NCI-H1105 (cell line): ENCODE data around the gene STOML2.
A peak's percentile ranks its signal among the peaks of the same experiment; 100 is the strongest.
"Not testable (repeated sequence)": the region's sequence is repeated elsewhere in the genome, so short reads cannot be mapped to it uniquely, and the experiment has no call there.

Experiments
- DNase-seq: peaks from one replicate; lab custom pipeline; 2025; lab: John Stamatoyannopoulos, UW

The STOML2 gene, protein sequence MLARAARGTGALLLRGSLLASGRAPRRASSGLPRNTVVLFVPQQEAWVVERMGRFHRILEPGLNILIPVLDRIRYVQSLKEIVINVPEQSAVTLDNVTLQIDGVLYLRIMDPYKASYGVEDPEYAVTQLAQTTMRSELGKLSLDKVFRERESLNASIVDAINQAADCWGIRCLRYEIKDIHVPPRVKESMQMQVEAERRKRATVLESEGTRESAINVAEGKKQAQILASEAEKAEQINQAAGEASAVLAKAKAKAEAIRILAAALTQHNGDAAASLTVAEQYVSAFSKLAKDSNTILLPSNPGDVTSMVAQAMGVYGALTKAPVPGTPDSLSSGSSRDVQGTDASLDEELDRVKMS

DNA sequence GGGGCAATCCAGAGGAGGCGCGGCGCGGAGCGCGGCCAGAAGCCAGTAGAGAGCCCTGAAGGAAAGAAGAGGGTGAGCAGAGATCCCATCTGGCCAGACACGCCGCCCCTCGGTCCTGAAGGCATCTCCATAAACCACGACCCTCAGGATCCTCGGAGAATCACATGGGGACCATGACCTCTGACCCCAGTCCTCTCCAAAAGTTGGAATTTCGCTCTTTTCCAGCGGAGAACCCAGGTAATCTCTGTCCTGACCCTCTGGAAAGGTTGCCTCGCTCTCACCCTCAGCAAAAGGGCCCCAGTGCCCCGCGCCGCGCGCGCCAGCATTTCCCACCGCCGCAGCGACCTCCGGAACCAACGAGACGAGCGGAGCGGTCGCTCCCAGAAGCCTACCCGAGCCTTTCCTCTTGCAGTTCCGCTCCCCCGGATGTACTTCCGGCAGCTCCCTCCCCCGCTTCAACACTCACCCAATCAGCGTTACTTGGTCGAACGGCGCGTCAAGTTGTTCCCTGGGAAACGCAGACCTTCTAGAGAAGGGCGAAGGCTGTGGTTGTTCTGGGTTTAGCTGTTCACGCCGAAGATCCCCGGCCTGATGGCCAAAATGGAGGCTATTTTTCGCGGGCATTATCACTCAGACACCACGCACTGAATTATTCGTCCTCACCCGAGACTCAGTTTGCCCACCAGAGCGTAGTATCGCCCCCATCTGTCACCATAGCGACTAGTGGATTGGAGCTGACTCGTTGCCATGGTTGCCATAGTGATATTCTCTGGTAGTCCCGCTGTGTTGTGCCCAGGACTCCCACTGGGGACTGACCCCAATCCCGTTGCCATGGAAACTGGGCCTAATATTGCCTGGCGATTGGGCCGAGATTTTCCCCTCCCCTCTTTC is at the start of gene STOML2:
TSS of gene STOML2 (minus strand) at position 363 of the 891 bp plus-strand sequence. CDS start at position 326, 37 bp downstream.
- DNase-seq: peak; percentile 93

DNA sequence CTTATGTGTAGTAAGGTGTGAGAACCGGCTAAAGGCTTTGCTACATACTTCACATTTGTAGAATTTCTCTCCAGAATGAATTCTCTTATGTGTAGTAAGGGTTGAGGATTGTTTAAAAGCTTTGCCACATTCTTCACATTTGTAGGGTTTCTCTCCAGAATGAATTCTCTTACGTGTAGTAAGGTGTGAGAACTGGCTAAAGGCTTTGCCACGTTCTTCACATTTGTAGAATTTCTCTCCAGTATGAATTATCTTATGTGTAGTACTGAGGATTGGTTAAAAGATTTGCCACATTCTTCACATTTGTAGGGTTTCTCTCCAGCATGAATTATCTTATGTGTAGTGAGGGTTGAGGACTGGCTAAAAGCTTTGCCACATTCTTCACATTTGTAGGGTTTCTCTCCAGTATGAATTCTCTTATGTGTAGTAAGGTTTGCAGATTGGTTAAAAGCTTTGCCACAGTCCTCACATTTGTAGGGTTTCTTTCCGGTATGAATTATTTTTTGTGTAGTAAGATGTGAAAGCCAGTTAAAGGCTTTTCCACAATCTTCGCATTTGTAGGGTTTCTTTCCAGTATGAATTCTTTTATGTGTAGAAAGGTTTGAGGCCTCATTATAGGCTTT is 45.1 kb upstream of the STOML2 start:
- not testable (repeated sequence) for DNase-seq

DNA sequence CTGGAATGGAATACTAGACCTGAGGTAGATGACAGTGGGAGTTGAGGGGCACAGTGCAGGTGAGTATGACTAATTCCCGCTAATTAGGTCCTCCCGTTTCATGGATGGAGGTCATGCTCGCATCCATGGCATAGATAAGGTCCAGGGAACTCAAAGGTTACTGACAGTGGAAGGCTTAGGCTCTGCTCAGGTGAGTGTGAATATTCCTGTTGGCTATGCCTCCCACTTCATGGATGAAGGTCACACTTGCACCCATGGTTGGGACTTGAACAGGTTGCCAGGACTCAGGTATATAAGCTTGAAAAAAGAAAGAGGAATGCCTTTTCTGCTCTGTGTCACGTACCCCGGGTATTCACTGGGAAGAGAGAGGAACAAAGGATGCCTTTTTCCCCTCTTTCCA is 39.1 kb upstream of the STOML2 start:
- DNase-seq: no peak

DNA sequence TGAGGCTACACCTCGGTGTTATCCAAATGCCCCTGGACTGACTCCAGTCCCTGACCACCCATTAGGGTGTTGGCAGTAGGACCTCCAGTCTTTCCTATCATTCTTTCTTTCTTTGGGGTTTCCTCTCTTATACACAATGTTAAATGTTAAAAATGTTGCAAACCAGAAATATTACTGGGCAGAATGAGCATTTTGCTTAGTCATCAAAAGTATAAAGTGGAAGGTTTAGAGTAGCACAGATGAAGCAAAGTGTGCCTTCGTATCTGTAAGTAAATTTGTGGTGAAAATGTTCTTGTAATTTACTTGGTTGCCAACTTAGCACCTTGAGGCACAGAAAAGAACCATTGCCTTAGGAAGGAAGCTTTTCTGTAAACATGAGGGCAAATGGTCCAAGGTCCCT is 37.2 kb upstream of the STOML2 start:
- no peak for DNase-seq

DNA sequence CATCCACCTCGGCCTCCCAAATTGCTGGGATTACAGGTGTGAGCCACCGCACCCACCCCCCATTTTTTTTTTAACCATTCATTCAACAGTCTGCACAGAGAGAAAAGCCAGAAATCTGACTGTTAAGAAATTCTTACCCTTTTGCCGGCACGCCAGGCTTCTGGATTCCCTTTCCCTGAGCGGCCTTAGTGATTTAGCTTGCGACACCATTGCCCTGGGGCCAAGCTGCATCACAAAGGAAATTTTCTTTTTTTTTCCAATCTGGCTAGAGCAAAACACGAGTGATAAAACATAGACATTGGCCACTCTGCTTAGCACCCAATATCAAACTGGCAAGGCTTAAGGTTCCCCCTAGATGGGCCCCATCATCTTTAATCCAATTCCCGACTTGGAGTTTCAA is 33.9 kb upstream of the STOML2 start:
- DNase-seq: no peak

DNA sequence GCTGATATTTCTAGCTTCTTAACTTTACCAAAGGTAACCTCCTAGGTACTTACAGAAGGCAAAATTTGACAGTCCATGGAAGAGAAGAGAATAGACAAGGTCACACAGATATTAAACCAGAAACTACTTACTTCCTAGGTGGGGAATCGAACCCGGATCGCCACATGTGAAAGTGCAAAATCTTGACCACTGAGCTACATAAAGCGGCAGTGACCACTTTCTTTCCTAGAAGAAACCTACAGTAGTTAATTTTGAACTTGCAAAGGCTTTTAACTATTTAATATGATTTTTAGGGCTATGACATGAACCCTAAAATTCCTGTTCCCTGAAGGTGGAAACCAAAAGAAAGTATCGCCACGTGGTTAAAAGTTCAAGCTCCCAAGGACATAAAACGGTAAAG is 33.1 kb upstream of the STOML2 start:
- DNase-seq: no peak

DNA sequence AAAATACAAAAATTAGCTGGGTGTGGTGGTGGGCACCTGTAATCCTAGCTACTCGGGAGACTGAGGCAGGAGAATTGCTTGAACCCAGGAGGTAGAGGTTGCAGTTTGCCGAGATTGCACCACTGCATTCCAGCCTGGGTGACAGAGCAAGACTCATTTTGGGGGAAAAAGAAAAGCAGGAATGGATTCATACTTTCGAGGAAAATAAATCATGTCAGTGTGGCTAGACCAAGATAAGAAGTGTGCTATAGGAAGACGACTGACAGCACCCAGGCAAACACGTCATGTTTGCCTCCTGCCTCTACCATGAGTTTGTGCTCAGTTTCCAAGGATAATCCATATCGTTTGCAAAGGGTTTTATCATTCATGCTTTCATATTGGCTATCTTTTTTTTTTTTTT is 32.0 kb upstream of the STOML2 start:
- DNase-seq: no peak

DNA sequence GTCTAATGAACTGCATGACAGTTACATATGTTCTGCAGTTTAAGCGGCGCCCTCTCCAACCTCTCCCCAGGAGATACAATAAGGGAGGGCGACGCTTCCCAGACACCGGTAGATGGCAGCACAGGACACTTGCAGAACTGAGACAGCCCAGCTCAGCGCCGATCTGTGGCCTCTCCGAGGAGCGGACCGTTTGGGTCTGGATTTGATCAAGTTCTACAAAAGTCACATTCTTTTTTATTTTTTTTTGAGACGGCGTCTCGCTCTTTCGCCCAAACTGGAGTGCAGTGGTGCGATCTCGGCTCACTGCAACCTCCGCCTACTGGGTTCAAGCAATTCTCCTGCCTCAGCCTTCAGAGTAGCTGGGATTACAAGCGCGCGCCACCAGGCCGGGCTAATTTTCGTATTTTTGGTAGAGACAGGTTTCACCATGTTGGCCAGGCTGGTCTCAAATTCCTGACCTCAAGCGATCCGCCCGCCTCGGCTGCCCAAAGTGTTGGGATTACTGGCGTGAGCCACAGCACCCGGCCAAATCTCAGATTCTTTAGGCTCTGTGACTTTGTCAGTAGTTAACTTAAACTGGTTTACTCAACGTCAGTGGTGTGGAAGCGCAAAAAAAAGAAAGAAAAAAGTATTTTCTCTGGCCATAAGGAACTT is 14.1 kb upstream of the STOML2 start:
- DNase-seq: peak; percentile 74

DNA sequence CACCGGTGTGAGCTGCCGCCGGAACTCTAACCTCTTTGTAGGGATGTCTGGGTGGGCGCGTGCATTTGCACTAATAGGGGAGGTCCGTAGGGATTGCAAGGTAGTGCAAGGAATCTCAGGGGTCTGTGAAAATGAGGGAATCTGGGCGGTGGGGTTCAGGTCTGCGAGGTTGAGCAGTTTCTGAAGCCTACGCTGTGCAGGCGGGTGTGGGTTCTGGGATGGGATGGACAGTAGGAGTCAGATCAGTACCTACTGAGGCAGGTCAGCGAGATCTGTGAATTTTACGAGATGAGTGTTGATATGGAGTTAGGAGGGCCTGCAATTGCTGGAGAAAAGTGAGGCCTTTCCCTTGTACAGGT is 13.6 kb upstream of the STOML2 start:
- DNase-seq: no peak

DNA sequence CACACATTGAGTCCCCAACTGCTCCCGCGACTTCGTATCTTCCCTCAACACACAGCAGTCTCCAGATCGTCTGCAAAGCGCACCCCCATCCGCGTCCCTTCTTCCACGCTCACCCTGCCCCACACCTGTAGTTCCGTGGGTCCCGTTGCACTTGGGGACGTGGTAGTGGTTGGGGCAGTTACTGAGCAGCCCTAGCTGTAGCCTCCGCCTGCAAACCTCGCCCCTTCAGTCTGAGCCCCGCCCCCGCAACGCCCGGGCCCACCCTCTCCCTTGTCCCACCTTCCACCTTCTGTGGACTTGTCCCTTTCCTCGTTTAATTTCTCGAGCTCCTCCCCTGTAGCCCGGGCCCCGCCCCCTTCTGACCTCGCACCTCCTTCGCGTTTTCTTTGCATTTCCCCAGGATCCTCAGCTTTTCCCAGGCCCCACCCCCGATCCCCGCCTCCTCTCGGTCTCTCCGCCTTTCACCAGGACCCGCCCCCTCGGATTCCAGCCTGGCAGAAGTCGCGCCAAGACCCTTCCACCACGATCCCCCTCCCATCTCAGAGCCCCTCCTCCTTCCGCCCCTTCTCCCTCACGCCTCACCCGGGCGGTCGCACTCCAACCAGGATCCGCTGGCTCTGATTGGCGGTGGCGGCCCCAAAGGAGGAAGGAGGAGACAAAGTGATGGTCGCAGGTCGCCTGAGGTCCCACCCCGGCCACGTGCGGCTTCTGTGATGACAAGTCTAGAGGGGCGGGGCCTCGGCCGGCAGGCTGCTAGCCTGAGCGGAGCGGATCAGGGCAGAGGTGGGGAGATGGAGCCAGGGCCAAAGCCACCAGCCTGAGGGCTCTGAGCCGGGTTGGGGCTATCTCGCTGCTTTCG is 13.0 kb upstream of the STOML2 start, which contains the start of gene ATOSB:
TSS of gene ATOSB (minus strand) at position 183 of the 859 bp plus-strand sequence. CDS start 7,588 bp downstream, outside the sequence.
- DNase-seq: peak; percentile 95

DNA sequence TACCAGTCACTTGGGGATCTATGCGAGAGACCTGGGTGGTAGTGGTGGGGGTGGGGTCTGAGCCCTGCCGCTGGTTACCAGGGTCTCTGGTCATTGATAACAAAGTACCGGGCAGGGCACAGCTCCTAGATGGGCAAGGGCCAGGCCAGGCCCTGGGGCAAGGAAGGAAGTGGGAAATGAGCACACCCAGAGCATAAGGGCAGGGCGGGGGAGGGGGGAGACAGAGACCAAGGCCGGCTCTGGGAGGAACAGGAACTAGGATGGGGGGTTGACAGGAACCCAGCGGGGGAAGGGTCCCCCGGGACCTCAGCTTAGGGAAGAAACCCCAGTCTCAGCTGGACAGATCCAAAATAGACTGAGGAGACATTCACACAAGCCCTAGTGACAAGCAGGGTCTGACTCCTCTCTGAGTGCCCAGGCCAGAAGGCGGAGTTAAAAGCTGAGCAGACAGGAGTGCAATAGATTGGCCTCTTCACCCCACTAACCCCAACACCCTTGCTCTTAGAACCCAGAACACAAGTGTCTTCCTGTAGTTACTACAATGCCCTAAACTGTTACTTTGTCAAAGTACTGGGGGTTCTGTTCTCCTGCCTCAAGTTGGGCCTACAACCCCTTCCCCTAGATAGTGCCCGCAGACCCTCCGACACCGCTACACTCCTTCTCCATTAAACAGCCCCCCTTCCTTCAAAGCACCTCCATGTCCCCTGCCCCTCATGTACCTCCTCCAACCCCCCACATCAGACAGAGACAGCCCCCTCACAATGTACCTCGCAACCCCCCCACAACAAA is 12.1 kb upstream of the STOML2 start:
- DNase-seq: no peak

DNA sequence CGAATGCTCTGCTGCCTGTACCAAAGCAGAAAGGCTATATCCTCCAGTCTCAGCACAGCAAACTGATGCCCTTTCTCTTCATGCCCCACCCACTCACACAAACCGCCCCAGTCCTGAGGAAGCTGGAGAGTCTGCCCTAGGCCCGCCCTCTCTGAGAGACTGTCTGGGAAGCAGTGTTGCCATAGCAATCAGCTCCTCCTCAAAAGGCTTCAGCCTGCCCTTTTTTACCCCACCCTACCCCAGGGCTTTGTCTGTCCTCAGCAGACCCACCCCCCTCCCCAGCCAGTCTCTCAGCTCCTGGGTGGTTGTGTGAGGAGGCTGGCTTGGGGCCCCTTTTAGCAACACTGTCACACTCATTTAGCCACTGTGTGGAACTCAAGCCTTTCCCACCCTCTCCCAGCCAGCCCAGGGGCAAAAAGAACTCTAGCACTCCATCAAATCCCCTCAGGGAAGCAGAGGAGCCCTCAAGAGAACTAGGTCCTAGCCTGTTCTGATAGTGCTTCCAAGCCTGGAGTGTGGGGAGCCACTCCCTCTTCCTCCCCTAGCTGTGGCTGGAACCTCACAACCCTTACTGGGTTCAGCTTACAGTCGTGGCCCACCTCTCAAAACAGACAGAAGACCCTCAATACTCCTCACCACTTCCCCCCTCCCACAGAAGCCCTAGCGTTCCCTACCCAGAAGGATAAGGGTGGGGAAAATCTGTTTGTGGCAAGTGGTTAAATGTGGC is 11.3 kb upstream of the STOML2 start:
- no peak for DNase-seq

DNA sequence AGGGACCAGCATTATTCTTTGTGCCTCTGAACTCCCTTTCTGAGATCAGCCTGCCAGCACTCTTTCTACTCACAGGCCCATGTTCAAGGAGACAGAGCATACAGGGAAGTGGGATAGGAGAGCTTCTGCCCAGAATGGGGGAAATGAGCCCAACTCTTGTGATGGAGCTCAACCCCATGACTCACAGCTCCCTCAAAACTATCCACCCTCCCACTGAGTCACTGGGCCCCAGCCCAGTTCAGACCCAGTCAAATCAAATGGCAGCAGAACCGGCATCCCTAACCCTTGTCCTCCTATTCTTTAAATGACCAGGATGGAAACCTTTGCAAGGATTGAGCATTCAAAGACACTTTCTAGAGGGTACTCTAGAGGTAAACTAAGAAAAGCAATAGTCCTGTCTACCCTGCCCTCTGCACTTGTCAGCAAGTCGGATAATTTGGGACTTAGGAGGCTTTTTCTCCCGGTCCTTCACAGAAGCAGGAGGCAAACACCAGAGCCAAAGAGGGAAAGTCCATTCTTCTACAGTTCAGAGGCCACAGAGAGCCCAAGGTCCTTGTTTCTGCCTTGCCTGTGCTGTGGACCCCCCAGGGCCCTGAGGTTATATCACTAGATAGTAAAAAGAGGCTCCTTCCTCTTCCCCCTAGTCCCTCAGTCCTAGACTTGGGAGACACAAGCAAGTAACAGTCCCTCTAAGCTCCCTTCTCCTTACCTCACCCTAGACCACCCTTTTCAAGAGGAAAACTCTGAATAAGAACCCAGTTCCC is 9.5 kb upstream of the STOML2 start:
- no peak for DNase-seq

DNA sequence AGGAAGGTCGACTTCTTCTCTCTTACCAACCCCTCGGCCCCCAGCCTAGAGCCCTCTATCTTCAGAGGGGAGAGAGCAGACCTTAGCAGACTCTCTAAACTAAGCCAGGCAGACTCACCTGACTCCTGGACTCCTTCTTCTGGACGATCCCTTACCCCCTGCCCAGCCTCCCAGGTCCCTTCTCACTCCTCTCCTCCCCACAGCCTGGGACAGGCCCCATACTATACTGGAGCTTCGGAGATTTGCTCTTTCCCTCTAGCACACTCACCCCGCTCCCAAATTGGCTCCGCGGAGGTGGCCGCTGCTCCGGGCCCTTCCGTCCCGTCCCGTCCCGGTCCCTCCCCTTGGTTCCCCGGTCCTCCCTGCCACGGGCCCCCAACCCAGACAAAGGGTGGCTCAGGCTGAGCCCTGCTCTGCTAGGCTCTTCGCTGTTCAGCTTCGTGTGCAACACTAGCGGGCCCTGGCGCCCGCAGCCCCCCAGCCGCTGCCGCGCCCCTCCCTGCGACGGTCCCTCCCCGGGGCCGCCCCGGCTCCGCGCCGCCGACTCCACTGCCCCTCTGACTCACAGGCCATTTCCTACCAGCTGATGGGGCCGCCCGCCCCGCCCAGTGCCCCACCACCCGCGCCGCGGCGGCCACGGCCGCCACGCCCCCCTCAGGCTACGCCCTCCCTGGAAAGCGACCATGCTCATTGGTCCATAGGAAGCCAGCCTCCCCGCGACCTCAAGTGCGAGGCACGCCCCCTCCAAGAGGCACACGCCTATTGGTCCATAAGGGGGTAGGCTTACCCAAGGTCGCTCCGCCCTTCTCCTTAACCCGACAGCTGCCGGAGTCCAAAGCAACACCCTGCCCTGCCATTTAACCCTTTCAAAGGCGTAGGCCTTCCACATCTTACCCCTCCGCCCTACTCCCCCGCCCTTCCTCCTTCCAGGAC is 8.3 kb upstream of the STOML2 start:
- peak; percentile 97 for DNase-seq

DNA sequence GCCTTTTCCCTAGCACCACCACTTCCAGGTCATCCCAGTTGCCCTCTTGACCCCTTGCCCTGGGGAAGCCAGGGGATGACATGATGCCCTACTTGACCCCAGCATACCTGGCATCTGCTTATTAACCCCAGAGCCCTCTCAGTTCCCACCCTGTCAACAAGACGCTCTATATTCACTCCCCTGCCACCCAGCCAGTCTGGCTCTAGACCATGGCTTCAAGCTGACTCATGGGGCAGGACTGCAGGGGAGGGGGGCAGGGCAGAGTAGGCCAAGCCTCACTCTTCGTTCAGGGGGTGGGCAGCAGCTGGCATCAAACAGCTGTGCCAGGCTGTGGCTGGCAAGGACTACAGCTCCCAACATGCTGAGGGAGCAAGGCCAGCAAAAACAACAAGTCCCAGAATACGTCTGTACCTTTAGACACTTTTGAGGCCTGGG is 7.4 kb upstream of the STOML2 start:
- no peak for DNase-seq

DNA sequence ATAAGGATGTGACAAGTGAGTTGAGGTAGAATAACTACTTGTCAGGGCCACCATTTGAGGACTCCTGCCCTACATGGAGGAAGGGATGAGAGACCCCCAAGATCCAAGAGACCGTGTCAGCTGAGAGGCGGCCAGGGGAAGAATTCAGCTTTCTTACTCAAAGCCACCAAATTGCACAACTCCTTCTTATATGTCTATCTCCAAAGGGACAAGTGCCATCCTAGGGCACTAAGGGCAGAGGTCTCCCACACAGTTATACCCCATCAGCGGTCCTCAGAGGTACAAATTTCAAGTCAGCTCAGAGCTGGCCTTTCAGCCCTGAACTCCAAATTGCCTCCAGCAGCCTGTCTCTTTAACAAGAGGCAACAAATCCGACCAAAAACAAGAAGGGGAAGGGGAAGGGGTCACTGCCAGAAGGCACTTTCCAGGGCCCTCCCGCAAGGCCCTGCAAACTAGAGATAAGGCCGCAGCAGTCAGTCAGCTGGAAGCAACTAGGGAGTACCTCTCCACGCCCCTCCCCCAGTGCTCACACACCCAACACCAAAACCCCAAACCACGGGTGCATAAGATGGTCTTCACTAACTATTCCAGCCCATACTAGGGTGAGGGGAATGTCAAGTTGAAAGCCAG is 6.1 kb upstream of the STOML2 start:
- no peak for DNase-seq

DNA sequence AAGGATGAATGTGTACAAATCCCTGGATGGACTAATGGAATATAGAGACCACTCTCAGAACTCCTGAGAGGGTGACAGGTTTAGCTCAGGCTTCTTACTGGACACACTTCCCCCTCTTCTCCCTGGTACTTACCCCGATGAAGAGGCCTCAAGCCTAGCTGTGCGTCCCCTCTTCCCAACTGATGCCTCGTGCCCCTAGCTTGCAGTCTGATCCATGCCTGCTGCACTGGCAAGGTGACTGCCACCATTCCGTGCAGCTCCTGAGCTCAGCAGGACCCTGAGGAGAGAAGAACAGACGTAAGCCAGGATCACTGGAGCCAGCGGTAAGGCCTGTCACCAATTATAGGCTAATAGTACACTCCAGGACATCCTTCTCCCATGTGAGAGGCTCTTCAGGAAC is 5.5 kb upstream of the STOML2 start:
- DNase-seq: no peak
